GM12875 (cell line): ENCODE measurements around the gene GRID2.

Experiments
- H3K4me3 ChIP-seq: one replicate; pipeline ENCODE4 v1.5.1; 2011; ENCODE audit warnings: low read depth, low read length, control low read depth
- TF ChIP-seq, protein P1 (sequence below): IDR thresholded peaks from 2 replicates; pipeline ENCODE4 v1.5.1; 2011; ENCODE audit warnings: low read depth, mild to moderate bottlenecking, control low read depth, inconsistent platforms, low read length, moderate library complexity, borderline replicate concordance; ENCODE audit not compliant: insufficient read depth

Gene GRID2

DNA sequence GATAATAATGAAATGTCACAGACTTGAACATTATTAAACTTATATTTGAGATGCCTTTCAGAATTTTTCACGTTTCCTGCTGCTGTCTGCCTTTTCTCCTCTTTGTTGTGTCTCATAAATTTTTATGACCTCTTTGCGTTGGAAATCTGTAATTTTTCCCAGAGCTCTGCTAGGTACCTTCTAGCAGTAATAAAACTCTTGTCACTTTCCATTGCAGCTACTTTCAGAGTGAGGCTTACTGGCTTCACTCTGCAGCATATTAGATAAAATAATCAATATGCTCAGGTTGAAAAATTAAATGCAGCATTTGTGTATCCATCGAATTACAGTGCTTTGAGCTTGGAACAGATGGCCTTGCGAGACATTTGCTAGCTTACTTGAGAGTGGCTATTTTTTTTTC, 689.0 kb downstream of the GRID2 start:
- H3K4me3 ChIP-seq = no peak overlapping the region
- TF ChIP-seq, protein P1, sequence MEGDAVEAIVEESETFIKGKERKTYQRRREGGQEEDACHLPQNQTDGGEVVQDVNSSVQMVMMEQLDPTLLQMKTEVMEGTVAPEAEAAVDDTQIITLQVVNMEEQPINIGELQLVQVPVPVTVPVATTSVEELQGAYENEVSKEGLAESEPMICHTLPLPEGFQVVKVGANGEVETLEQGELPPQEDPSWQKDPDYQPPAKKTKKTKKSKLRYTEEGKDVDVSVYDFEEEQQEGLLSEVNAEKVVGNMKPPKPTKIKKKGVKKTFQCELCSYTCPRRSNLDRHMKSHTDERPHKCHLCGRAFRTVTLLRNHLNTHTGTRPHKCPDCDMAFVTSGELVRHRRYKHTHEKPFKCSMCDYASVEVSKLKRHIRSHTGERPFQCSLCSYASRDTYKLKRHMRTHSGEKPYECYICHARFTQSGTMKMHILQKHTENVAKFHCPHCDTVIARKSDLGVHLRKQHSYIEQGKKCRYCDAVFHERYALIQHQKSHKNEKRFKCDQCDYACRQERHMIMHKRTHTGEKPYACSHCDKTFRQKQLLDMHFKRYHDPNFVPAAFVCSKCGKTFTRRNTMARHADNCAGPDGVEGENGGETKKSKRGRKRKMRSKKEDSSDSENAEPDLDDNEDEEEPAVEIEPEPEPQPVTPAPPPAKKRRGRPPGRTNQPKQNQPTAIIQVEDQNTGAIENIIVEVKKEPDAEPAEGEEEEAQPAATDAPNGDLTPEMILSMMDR = no peak

DNA sequence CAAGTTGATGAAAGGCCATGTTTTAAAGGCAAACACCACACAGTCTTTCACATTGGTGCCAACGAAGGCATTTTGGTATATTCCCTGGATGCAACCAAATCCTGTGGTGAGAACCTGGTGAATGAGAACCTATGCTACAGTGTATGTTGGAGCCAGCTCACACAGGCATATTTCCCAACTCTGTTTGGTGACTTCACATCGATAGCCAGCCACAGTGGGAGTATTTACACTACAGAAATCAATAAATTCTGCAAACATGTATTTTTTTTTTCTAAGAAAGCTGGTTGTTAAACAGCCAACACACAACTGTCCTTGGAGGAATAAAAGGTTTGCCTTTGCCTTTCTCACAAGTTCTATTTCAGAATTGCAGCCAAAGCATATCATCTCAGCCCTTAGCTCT, 691.0 kb downstream of the GRID2 start:
- H3K4me3 ChIP-seq = no peak overlapping the region

DNA sequence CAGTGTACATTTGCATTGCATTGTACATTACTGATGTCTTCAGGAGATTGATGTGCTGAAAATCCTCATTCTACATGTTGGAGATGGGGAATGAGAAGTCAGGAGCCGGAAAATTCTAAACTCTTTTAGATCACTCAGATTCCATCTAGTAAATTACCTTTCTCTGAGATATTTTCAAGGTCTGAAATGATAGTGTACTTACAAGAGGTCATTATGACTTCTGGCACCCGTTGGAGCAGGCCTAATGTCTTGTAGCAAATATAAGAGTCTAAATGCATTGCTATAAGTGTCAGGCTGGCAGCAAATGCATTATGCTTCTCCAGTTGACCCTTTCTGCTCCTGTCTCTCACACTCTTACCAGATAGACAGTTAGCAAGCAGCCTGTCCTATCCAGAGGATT, 692.8 kb downstream of the GRID2 start:
- H3K4me3 ChIP-seq = no peak overlapping the region
- TF ChIP-seq, protein P1 = no peak

More for the DNA sequence above, 691.0 kb downstream of the GRID2 start:
- TF ChIP-seq, protein P1 = no peak

DNA sequence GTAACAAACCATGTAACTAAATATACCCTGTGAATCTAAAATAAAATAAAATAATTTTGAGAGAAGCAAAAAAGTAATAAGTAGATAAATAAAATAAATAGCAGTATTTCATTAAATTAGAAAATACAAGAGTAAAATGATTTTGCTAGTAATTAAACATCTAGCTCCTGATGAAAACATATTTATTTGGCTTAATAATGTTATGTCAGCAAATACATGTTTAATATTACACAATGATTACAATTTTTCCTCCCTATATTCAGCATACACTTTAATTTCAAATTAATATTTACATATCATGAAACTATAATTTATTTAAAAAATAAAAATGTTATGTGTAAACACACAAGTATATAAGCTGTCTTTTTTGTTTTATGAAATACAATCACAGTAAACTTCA, 697.1 kb downstream of the GRID2 start:
- TF ChIP-seq, protein P1 = no peak
- H3K4me3 ChIP-seq = no peak overlapping the region

DNA sequence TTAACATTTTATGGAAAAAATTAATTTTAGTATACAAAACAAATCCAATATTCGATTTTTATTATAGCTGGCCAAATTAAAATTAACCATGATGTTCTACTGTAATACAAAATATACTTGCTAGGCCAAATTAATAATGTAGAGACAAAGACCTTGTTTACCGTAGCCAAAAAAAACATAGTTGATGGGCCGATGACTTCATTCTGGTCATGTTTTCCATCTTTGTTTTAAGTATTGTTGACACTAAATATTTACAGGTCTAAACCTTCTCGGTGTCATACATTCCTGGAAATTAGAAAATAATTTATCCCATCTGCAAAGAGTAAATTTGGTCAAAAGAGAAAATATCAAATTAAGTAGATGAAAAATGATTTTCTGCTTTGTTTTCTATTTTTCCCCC, 698.5 kb downstream of the GRID2 start:
- TF ChIP-seq, protein P1 = no peak
- H3K4me3 ChIP-seq = no peak overlapping the region

DNA sequence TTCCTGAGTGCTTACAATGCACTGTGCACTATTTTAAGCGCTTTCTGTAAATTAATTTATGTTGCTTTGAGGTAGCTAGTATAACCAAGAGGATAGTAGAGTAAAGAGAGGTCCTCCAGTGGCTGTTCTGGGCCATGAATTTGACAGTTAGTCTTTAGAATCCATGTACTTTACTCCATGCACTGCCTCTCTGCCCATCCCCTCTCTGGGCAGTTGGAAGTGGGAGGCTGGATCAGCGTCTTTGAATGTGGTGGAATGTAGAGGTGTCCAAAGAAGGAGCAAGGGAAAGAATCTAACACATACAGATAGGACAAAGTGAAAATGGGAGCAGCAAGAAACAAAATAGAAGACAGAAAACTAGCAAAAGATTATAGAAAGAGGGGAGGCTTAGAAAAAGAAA, 712.6 kb downstream of the GRID2 start:
- TF ChIP-seq, protein P1 = no peak
- no peak overlapping the region for H3K4me3 ChIP-seq

DNA sequence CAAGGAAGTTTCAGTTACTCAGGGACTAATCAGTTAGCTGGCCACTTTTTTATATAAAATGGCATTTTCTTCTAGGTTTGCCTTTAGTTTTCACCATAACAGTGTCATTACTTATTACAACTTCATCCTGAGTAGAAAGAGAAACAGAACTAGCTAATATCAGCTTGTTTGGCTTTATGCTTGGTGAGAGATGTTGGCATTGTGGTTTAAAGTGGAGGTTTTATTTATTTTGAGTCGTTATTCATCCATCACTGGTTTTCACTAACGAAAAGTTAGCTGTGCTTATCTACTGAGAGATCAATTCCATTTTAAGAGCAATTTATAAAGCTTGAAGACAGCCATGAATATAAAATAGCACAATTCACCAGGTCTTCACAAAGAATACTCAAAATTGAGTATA, 714.5 kb downstream of the GRID2 start:
- no peak overlapping the region for H3K4me3 ChIP-seq
- TF ChIP-seq, protein P1 = no peak
